ENCODE measurements around the gene MIA. TPM values are rescaled to one million over a fixed set of nuclear protein-coding genes. Genes with fewer than 3 reads are reported as not detected.
"Not testable (repeated sequence)": the region's sequence is repeated elsewhere in the genome, so short reads cannot be mapped to it uniquely, and the experiment has no call there.

The MIA gene
- total RNA-seq, 1 donor from 2014 or later = 1.1 TPM

GRCh38 chr19:40776932-40777644, 1.8 kb downstream of the MIA start:
- intact Hi-C loops (cut with micrococcal nuclease) = no loop called here
- ATAC-seq (peak; percentile 83), DNase-seq (peak; percentile 79)

- intact Hi-C loops (cut with micrococcal nuclease) = no loop called here
- DNase-seq (no peak), ATAC-seq (no peak)
Measured at GRCh38 chr19:40777645-40777936, 2.3 kb downstream of the MIA start.

- peak; percentile 96 for ATAC-seq
- DNase-seq = peak; percentile 100
- intact Hi-C loops (cut with micrococcal nuclease) = no loop called here
Measured at GRCh38 chr19:40777937-40778705, 2.8 kb downstream of the MIA start, which contains the start of gene RAB4B. Gene RAB4B, plus strand, starts transcription at chr19:40778247. Its CDS starts 129 bp downstream, at chr19:40778376.

GRCh38 chr19:40778706-40779284, 3.5 kb downstream of the MIA start:
- DNase-seq (no peak), ATAC-seq (no peak)
- intact Hi-C loops (cut with micrococcal nuclease) = no loop called here

GRCh38 chr19:40780582-40780981, 5.3 kb downstream of the MIA start:
- intact Hi-C loops (cut with micrococcal nuclease) = no loop called here
- no peak for ATAC-seq
- no peak for DNase-seq

- intact Hi-C loops (cut with micrococcal nuclease) = no loop called here
- DNase-seq (no peak), ATAC-seq (no peak)
Measured at GRCh38 chr19:40781140-40781539, 5.8 kb downstream of the MIA start.

- ATAC-seq (no peak), DNase-seq (no peak)
- intact Hi-C loops (cut with micrococcal nuclease) = no loop called here
Measured at GRCh38 chr19:40783711-40784110, 8.4 kb downstream of the MIA start.

- DNase-seq; intact Hi-C loops (cut with micrococcal nuclease); ATAC-seq: not testable (repeated sequence)
Measured at GRCh38 chr19:40784146-40784545, 8.8 kb downstream of the MIA start.

- ATAC-seq (no peak), DNase-seq (no peak)
- intact Hi-C loops (cut with micrococcal nuclease) = no loop called here
Measured at GRCh38 chr19:40785526-40785925, 10.2 kb downstream of the MIA start.

GRCh38 chr19:40786060-40787037, 11.0 kb downstream of the MIA start:
- DNase-seq = no peak
- intact Hi-C loops (cut with micrococcal nuclease) = no loop called here
- no peak for ATAC-seq

- no peak for DNase-seq
- intact Hi-C loops (cut with micrococcal nuclease) = no loop called here
- no peak for ATAC-seq
Measured at GRCh38 chr19:40791349-40791748, 16.0 kb downstream of the MIA start.

- DNase-seq = no peak
- intact Hi-C loops (cut with micrococcal nuclease) = no loop called here
- ATAC-seq = no peak
Measured at GRCh38 chr19:40791996-40792395, 16.7 kb downstream of the MIA start.

- intact Hi-C loops (cut with micrococcal nuclease) = no loop called here
- DNase-seq (no peak), ATAC-seq (no peak)
Measured at GRCh38 chr19:40797166-40797962, 22.0 kb downstream of the MIA start.

- peak; percentile 46 for ATAC-seq
- peak; percentile 79 for DNase-seq
- intact Hi-C loops (cut with micrococcal nuclease) = no loop called here
Measured at GRCh38 chr19:40797963-40798682, 22.8 kb downstream of the MIA start.

- ATAC-seq = peak; percentile 84
- DNase-seq = peak; percentile 100
- intact Hi-C loops (cut with micrococcal nuclease) = no loop called here
Measured at GRCh38 chr19:40798683-40799557, 23.6 kb downstream of the MIA start, which contains the start of gene EGLN2. Gene EGLN2, plus strand, starts transcription at chr19:40799191. Its CDS starts 1,382 bp downstream, at chr19:40800573.

GRCh38 chr19:40799558-40800338, 24.4 kb downstream of the MIA start:
- DNase-seq (peak; percentile 80), ATAC-seq (peak; percentile 12)
- intact Hi-C loops (cut with micrococcal nuclease) = no loop called here

Measured in left ventricle myocardium superior (tissue), 1 donor.